T-helper 1 cell treated with Interleukin-12 subunit alpha and Interleukin-12 subunit beta and Interleukin-4 antibody, amounts not matched to agents 30 ng/mL and 1 ng/mL, for 36 hours (primary cell): ENCODE measurements around the gene CEP70. TPM values are rescaled to one million over a fixed set of nuclear protein-coding genes. Genes with fewer than 3 reads are reported as not detected.
"Not testable (repeated sequence)": the region's sequence is repeated elsewhere in the genome, so short reads cannot be mapped to it uniquely, and the experiment has no call there.

Experiments
- intact Hi-C: fragments of 100-400 bp; cut with micrococcal nuclease; formaldehyde crosslinking; loops from one replicate; pipeline ENCODE4 v1.15.1; 2024
- total RNA-seq: library from RNA; stranded (reverse); gene quantifications from 2 replicates; pipeline ENCODE4 v1.2.3, GENCODE V29; 2022

CEP70 gene
- total RNA-seq, 1 donor from 2014 or later: 6.5 TPM

DNA sequence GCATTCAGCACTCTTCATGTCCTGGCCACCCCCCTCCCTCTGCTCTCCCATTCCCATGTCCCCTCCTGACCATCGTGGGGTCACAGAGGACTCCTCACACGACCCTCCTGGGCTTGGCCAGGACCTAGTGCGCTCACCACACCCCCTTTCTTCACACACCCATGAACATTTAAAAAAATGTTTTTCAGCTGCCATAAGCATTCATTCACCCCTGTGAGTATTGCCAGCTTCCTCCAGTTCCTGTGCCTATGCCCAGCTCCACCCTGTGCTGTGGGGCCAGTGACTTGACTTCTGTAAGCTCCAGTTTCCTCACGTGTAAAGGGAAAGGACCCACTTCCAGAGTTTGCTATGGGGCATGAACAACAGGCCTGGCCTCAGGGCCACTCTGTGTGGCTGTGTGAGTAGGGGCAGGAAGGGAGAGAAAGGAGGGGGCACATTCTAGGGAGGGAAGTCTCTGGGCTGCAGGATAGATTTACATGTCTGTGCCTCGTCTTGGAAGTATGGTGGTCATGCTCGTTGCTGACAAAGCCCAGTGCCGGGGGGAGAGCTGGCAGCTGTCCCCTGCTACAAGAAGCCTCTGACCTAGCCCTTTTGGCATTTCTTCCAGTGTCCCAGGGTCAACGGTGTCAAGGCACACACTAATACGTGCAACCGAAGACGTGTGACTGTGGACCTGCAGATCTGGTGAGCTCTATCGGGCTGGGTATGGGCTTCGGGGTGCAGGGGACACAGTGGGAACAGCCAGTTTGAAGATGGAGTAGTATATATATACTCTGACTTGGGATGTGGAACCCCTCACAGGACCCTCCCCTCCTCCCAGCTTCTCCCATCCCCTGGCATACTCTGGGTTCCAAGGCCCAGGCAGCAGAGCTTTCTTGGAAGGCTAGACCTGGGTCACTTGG, 136.8 kb downstream of the CEP70 start:
- intact Hi-C loops: no loop called here

DNA sequence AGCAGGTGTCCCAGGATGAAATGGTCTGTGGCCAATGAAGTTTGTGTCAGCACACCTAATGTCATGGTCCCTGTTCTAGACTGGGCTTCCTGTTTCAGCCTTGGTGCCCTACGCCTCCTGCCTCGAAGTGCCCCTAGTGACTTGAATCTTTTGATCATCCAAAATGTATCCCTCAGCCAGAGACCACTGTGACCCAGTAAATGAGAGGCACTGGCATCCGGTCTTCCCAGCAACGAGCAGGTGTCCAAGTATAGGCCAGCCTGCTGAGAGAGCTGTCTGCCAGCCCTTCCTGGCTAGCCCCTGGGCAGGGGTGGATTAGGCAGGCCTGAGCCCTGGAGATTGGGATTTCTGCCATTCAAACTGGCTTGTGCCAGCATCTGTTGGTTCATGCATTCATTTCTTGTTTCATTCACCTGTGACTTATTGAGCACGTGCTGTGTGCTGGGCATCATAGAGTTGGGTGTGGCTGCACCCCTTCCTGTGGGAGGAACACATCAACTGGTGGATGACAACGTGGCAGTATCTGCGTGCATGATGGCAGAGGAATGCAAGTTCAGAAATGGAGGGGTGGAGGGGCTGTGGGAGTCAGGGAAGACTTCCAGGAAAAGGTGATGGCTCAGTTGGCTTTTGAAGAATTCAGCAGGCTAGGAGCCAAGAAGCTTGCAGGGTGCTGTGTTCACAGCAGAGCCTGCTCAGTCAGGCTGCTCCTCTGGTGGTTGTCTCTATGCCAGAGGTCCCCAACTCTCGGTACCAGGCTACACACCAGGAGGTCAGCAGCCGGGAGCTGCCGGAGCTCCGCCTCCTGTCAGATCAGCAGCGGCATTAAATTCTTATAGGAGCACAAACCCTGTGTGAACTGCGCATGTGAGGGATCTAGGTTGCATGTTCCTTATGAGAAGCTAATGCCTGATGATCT, 138.0 kb downstream of the CEP70 start:
- intact Hi-C loops: no loop called here

DNA sequence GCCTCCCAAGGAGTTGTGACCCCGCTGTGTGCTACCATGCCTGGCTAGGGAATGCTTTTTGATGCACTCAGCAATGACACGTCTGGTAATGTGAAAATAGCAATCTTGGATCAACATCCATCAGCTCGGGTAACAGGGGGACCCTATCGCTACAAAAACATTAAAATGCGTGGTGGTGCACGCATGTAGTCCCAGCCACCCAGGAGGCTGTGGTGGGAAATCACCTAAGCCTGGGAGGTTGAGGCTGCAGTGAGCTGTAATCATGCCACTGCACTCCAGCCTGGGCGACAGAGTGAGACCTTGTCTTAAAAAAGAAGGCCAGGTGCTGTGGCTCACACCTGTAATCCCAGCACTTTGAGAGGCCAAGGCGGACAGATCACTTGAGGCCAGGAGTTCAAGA, 140.1 kb downstream of the CEP70 start:
- intact Hi-C loops: not testable (repeated sequence)

DNA sequence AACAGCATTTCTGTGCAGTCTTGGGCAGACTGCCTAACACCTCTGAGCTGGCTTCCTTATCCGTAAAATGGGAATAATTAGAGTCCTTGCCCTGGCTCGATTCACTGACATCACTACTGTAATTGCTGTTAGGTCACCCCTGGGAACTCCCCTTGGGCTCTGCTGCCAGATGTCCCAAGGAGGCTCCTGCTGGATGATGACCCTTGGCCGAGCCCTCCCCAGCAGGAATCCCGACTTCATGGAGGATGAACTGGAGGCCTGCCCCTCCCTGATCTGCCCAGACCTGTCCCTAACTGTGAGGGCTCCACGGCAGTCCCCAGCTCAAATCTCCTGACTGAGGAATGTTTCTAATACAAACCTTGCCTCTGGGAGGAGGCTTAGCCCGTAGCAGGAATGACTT, 141.6 kb downstream of the CEP70 start:
- intact Hi-C loops: no loop called here

DNA sequence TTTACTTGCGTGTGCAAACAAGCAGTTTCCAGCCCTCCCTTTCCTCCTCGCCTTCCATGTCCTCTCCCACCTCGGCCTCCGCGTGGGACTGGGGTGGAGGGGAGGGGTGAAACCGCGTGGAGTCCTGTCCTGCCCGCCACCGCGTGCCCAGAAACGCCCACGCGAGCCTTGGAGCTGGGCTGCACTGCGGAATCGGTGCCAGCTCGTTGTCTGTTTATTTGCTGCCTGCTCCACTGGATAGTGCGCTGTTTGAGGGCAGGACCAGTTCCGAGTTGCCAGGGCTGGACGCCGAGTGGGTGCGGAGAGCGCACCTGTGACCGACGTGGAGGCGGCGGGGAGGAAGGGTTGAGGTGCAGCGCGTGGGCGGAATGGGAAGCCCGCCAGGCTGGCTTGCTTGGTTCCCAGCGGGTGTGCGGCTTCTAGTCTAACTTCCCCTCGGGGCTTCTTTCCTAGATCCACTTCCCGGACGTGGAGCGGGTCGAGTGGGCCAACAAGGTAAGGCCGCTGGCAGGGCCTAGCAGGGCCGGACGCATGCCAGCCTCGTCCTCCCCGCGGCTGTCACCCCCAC, 142.4 kb downstream of the CEP70 start:
- intact Hi-C loops: no loop called here

DNA sequence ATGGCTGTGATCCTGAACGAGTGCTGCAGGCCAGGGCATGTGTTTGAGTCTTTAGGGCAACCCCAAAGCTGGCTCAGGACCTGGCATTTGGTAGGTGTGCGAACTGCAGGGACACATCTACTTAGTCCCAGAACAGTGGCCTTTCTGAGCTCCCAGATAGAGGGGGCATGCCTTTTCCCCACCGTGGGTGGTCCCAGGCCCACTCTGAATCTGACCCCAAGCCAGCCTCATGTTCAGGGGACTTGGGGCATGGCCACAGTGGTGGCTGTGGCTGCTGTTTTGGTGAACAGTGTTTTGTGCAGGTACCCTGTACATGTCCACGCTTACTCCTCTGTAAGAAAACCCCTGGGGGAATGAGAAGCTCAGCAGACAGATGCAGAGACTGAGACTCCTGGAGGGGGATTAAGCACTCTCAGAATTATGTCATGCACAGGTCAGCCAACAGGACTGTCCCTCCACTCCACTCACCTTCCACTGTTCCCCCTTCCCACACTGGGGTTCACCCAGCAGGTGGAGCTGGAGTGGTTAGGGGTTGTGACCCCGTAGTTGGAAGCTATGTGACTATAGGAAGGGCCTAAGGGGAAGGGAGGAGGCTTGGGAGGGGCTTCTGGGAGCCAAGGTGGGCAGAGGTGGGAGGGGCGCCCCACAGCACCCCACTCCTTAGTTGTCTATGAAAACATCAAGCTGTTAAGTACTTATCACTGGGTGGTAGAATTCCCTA, 143.2 kb downstream of the CEP70 start:
- intact Hi-C loops: no loop called here

DNA sequence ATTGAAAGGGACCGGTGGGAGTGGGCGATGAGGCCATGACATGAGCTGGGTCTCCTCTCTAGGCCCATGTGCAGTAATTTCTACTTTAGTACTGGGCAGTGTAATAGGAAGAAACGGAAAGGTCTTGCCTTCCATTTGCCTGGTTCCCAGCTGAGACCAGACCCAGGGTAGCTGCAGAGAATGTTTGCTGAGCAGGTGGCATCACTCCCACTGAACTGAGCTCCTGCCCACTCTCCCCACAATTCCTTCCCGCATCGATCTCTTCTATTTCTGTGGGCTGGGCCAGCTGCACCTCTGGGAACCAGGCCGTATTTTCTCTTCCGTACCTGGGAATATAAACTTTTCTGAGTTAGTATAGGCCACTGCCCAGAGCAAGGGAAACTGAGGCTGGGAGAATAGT, 143.9 kb downstream of the CEP70 start:
- intact Hi-C loops: no loop called here

DNA sequence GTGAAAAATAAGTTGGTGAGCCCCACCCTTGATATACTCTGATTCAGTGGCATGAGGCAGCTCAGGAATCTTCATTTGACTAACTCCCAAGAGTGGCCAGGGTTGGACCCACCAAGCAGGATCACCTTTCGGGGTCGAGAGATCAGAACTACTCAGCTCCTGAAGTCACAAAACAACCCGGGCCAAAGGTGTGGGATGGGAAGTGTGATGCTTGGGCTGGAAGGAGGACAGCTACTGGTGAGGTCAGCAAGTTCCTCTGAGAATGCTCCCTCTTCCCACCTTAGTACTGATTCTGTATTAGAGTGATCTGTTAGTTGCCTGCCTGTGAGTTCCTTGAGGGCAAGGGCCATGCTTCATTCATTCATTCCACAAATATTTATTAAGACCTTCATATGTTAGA, 144.6 kb downstream of the CEP70 start:
- intact Hi-C loops: no loop called here

DNA sequence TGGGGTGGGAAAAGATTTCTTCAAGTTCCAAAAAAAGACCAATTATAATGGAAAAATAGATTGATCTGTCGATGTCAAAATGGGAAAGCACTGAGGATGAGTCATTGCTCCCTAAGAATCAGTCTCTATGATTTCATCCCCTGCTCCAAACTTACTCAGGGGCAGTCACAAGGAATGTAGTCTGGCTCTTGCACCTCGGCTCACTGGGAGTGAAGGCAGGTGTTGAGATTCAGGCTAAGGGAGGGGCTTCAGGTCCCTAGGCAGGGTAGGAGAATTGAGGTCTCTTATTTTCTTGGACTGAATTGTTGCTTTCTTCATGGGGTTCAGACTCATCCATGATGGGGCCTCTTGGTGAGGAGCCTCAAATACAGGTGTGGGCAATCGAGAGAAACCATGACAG, 145.4 kb downstream of the CEP70 start:
- intact Hi-C loops: no loop called here

DNA sequence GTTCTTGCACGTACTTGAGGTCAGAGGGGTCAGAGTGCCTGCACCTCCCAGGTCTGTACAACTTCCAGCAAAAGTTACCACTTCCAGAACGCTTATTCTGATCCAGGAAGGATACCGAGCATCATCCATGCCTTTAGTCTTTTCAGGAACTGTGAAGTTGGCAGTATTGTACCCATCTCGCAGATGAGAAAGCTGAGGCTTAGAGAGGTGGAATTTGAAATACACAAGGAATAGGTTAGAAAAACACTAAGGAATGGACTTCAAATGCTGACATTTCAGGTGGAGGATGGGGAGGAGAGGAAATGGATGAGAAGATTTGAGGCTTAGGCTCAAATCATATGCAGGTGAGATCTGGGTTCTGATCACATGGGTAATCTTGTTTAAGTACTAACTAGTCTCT, 148.4 kb downstream of the CEP70 start:
- intact Hi-C loops: no loop called here

- intact Hi-C loops: no loop called here
Observed at GRCh38 chr3:138445236-138445635, 148.8 kb downstream of the CEP70 start.

Other genes with a start within 250 kb of the CEP70 start
- gene MRAS, start 245.7 kb downstream of the CEP70 start, total RNA-seq: not detected in 2 replicates
- 0.29 and 0.41 TPM in 2 replicates for gene ESYT3, start 159.6 kb downstream of the CEP70 start, total RNA-seq
- gene FAIM, start 14.5 kb upstream of the CEP70 start, total RNA-seq: 1.7 and 2.0 TPM in 2 replicates
- 21.0 and 23.7 TPM in 2 replicates for gene PIK3CB, start 240.7 kb upstream of the CEP70 start, total RNA-seq